Activated T-helper 17 cell treated with anti-CD3 and anti-CD28 coated beads, Interleukin-2, amount 50 U/mL, for 72 hours (primary cell): Measurements from ENCODE around the gene SIM2. TPM values are rescaled to one million over a fixed set of nuclear protein-coding genes. Genes with fewer than 3 reads are reported as not detected.

ENCODE experiments used
- ATAC-seq: fragments of 150-1000 bp; cut with Tn5 transposase; replicated peaks from 2 replicates; pipeline ENCODE4 v1.10.0; 2021; ENCODE audit warnings: mild to moderate bottlenecking, moderate library complexity
- H3K27ac Mint-ChIP-seq: one replicate; pipeline ENCODE4 v1.8.0; 2022; ENCODE audit warnings: mixed read lengths
- H3K27me3 Mint-ChIP-seq: one replicate; pipeline ENCODE4 v1.8.0; 2022; ENCODE audit warnings: mixed read lengths
- H3K36me3 Mint-ChIP-seq: one replicate; pipeline ENCODE4 v1.8.0; 2022; ENCODE audit warnings: low read depth, mild to moderate bottlenecking, mixed read lengths
- H3K4me1 Mint-ChIP-seq: one replicate; pipeline ENCODE4 v1.8.0; 2022; ENCODE audit warnings: mixed read lengths
- H3K4me3 Mint-ChIP-seq: one replicate; pipeline ENCODE4 v1.8.0; 2022; ENCODE audit warnings: mild to moderate bottlenecking, mixed read lengths
- H3K9me3 Mint-ChIP-seq: one replicate; pipeline ENCODE4 v1.8.0; 2022; ENCODE audit warnings: mixed read lengths
- total RNA-seq, 2 donors: library from RNA; stranded (reverse); gene quantifications; one replicate each; pipeline ENCODE4 v1.2.3, GENCODE V29; 2022

The SIM2 gene
- total RNA-seq, 2 donors from 2014 or later = 3.9 to 4.2 TPM

DNA sequence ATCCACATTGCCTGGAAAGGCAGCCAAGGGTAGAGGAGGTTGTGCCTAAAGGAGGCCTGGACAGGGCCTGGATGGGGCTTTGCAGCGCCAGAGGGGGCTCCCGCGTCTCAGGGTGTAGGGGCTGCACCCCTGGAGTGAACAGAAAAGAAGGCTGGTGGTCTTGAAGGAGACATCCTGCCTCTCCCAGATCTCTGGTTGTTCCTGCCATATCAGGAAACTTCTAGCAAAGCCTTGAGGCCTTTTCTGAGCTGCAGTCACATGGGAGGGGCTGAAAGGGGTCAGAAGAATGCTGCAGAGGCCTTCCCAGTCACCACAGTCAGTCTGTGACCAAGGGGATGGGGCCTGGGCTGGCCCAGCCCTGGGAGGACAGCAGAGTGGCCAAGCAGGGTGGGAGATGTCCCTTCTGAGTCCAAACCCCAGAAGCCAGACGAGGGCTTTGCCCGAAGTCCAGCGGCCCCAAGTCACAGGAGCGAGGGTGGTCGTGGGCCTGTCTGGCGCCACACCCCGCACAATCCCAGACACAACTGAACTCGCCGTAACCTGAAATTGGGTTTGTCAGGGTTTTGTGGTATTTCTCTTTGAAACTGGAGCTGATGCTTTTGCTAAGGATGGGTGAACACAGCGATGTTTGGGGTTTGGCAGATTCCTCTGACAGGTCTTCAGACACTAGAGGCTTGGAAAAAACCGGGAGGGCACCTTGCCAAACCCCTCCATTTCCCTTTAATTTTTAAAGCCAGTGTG, 29.6 kb downstream of the SIM2 start:
- Mint-ChIP-seq H3K9me3 (no peaks in the 10 kb centered on the region), H3K27me3 (peaks cover 7% of the 10 kb centered on the region), H3K27ac (no peak overlapping the region), H3K4me1 (no peaks in the 10 kb centered on the region), H3K4me3 (no peak overlapping the region), H3K36me3 (no peaks in the 10 kb centered on the region)
- ATAC-seq = no peak

DNA sequence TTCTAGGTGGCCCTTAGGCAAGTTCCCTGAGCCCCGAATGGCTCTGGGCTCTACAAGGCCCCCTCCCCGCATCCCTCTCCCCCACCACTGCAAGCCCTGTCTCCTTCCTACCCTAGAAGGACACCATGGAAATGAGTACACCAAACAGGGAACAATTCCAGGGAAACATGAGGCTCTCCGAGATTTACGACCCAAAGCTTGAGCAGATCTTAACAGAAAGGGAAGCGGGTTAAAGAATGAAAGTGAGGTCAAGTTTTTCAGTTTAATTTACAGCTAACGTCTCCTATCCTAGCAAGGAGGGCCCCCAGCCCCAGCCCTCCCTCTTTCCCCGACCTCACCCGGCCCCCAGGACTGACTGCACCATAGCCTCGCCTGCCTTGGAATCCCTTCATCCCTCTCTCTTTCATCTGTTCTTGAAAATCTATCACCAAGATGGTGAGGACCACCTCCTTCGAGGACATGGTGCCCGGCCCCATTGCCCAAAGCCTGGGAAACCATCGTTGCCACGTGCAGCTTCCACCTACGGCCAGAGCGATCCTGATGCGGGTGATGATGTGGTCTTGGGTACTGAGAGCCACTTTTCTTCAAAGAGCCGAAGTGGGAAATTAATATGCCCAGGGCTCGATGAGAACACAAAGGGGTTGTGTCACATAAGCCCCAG, 30.5 kb downstream of the SIM2 start:
- Mint-ChIP-seq H3K36me3 (no peaks in the 10 kb centered on the region), H3K27ac (no peak overlapping the region)
- no peak for ATAC-seq

DNA sequence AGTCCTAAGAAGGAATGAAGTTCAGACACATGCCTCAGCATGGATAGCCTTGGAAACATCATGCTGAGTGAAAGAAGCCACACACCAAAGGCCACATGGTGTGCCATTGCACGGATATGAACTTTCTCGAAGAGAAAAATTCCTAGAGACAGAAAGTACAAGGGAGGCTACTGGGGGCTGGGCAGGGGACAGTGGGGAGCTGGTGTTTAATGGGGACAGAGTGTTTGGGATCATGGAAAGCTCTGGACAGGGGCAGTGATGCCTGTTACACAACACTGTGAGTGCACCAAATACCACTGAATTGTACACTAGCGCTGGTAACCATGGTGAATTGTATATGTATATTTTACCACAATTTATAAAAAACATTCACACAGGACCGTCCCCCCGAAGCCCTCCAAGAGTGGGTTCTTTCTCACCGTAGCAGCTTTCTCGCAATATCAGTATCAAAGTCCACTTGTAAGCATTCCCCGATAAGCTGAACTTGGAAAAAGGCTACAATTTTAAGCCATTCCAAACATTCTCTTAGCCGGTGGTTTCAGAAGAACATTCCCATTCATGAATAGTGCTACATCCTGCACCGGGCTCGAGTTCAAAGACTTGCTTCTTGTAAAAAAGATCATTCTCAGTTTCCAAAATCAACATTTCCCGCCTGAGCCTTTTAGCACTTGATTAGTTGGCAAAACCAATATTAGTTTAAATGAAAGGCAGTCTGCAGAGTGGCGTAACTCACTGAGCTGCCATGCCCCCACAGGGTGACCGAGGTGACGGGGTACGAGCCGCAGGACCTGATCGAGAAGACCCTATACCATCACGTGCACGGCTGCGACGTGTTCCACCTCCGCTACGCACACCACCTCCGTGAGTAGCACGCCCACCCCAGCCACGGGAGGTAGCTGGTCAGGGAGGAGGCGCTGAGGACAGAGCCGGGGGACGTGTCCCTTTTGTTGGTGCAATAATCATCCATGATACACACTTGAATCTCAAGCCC, 31.7 kb downstream of the SIM2 start:
- Mint-ChIP-seq H3K4me3 (no peak overlapping the region), H3K4me1 (no peaks in the 10 kb centered on the region), H3K36me3 (no peaks in the 10 kb centered on the region), H3K9me3 (no peaks in the 10 kb centered on the region), H3K27ac (no peak overlapping the region), H3K27me3 (peaks cover 11% of the 10 kb centered on the region)
- ATAC-seq = no peak

More for the DNA sequence above, 30.5 kb downstream of the SIM2 start:
- Mint-ChIP-seq H3K4me3 (no peak overlapping the region), H3K4me1 (no peaks in the 10 kb centered on the region), H3K9me3 (no peaks in the 10 kb centered on the region), H3K27me3 (peaks cover 7% of the 10 kb centered on the region)

DNA sequence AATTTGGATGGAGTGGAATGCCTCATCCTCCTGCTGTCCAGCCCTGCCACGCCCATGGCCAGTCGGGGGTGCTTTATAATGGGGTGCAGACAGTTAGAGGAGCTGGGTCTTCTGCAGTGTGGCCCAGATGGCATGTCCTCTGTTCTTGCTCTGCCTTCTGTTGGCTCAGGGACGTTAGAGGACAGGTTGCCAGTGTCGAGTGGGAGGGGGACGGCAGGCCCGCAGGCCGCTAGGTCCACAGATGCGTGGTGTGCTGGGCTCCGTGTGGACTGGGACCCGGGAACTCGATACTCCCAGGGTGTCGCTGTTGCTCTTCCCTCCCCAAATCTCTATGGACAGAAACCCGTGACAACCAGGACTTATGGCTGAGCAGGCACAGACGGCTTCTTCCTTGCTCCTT, 33.3 kb downstream of the SIM2 start:
- H3K9me3 Mint-ChIP-seq = no peaks in the 10 kb centered on the region
- no peak overlapping the region for H3K27ac Mint-ChIP-seq
- ATAC-seq = no peak
- H3K4me3 Mint-ChIP-seq = no peak overlapping the region
- no peaks in the 10 kb centered on the region for H3K36me3 Mint-ChIP-seq
- no peaks in the 10 kb centered on the region for H3K4me1 Mint-ChIP-seq
- H3K27me3 Mint-ChIP-seq = peaks cover 11% of the 10 kb centered on the region

DNA sequence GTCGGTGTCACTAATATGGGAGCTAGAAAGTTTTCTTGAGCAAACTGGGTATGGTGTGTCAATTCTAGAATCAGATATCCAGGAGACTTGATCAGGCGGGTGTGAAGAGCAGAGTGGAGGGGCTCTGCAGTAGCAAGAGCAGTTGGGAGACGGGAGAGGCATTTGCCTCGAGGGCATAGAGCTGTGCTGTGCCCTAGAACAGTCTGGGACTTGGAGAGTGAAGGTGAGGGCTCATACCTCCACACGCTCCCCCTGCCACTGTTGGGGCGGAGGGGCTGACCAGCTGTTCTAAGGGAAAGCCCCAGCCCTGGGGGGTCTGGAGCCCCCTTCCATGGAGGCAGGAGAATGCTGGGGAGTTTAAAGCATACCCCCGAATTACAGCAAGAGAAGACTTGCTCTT, 33.8 kb downstream of the SIM2 start:
- H3K4me3 Mint-ChIP-seq = no peak overlapping the region

DNA sequence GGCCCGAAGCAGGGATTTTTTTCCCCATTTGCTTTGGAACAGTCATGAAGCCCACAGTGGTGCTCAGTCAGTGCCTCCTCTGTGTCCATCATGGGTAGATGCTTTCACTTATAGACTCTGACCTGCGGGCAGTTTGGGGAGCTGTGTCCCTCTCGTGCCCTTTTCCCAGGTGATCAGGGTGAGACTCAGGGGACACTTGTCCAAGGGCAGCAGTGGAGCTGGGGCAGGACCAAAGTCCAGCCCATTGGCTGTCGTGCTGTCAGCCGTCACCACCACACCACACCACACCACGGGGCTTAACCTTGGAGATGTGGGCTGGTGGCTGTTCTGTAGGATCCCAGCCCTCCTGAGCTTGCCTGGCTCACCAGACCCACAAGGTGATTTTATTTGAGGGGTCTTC, 34.9 kb downstream of the SIM2 start:
- Mint-ChIP-seq H3K27ac (no peak overlapping the region), H3K4me1 (no peaks in the 10 kb centered on the region), H3K27me3 (peaks cover 11% of the 10 kb centered on the region), H3K36me3 (no peaks in the 10 kb centered on the region), H3K4me3 (no peak overlapping the region), H3K9me3 (no peaks in the 10 kb centered on the region)
- ATAC-seq = no peak

More for the DNA sequence above, 33.8 kb downstream of the SIM2 start:
- no peak for ATAC-seq
- Mint-ChIP-seq H3K27ac (no peak overlapping the region), H3K4me1 (no peaks in the 10 kb centered on the region), H3K9me3 (no peaks in the 10 kb centered on the region), H3K27me3 (peaks cover 11% of the 10 kb centered on the region), H3K36me3 (no peaks in the 10 kb centered on the region)

DNA sequence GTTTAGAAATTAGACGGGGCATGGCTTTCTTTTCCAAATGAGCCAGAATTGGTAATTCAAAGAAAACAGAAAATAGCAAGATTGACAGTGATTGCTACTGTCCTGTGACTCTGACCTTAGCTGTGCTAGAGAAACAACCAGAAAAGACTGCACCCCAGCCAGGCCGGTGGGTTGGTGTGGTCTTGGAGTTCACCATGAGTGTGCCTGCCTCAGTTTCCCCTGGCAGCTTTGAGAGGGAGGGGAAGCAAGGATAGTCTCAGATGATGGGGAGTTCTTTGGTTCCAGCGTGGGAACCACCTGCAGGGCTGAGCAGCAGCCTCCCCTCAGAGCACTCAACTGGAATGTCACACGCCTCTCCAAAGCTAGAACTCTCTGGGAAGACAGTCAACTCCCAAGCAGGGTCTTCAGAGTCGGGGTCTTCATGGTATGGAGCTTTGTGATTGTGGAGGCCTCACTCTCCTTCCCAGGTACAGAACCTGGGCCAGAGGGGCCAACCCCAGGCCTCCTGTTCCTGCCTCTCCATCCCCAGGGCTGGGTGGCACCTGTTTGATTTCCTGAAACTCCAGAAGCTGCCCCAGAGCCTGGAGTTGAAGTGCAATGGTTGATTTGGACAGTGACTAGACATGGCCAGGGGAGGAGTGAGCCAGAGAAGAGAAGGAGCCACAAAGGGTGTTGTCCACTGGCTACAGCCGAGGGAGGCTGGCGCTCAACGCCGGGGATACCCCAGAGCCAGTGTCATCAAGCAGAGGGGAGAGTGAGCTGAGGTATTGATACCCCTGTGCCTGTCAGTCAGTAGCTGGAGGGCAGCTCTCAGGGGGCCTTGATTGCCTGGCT, 35.7 kb downstream of the SIM2 start:
- H3K9me3 Mint-ChIP-seq = no peaks in the 10 kb centered on the region
- peaks cover 11% of the 10 kb centered on the region for H3K27me3 Mint-ChIP-seq
- H3K27ac Mint-ChIP-seq = no peak overlapping the region
- ATAC-seq = no peak
- no peaks in the 10 kb centered on the region for H3K4me1 Mint-ChIP-seq
- no peaks in the 10 kb centered on the region for H3K36me3 Mint-ChIP-seq
- H3K4me3 Mint-ChIP-seq = no peak overlapping the region

DNA sequence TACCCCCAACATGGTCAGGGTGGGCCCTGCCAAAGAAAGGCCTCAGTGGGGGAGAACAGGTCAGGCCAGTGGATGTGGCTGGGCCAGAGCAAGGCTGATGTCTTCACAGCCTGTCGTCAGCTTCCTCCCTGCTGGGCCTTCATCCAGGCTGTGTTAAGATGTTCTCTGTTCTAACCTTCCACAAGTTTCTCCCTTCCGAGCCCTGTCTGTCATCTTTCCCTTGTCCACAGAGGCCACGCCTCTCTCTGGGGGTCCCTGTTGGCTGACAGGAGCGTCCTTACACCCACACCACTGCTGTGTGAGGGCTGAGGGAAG, 36.2 kb downstream of the SIM2 start:
- Mint-ChIP-seq H3K36me3 (no peaks in the 10 kb centered on the region), H3K4me1 (no peaks in the 10 kb centered on the region), H3K27ac (no peak overlapping the region), H3K9me3 (no peaks in the 10 kb centered on the region), H3K27me3 (peaks cover 11% of the 10 kb centered on the region), H3K4me3 (no peak overlapping the region)
- no peak for ATAC-seq

DNA sequence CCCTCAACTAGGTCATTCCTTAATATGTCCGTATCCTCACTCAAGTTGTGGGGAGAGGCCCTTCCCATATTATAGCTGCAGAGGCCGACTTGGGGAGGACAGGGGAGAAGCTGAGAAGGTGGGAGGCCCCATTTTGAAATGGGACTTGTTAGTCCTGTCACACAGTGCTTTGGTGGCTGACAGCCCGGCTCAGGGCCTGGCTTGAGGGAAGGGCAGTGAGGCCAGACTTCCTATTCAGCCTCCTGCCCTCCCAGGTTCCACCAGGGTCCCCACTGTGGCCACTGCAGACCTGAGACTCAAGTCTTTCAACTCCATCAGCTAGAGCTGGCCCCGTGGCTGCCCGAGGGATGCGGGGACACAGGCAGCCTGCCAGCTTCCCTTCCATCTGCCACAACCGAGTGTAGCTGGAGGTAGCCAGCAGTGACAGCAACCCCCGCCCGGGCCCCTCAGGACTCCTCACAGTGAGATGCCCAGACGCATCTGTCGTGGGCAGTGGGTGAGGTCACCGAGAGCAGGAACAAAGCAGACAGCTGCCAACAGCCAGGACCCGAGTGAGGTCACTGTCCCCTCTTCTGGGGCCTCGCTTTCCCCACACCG, 36.9 kb downstream of the SIM2 start:
- H3K27ac Mint-ChIP-seq = no peak overlapping the region
- H3K4me1 Mint-ChIP-seq = no peaks in the 10 kb centered on the region
- no peak overlapping the region for H3K4me3 Mint-ChIP-seq
- no peaks in the 10 kb centered on the region for H3K9me3 Mint-ChIP-seq
- H3K27me3 Mint-ChIP-seq = peaks cover 11% of the 10 kb centered on the region
- no peak for ATAC-seq
- H3K36me3 Mint-ChIP-seq = no peaks in the 10 kb centered on the region

DNA sequence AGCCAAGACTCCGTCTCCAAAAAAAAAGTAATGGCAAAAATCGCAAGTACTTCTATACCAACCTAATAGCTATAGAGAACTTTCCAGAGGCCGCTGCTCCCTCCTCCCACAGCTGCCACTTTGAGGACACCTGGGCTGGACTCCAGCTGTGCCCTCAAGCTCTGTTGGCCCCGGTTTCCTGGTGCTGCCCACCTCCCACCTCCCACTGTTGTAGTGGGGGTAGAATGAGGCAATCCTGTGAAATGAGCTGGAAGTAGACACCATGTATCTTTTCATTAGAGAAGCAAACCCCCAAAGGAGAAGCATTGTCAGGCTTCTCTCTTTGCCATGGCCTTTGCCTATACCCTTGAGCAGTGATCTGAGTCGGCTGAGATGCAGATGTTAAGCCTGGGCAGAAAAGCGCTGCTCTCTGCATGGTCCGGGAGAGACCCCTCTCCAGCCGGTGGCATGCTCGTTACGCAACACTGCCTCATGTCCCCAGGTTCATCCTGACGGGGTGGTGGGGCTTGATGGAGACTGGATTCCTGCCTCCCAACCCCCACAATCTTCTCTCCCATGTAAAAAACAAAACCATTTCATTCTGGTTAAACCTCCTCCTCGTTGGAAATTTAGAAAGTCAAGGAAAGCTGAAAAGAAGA, 39.7 kb downstream of the SIM2 start:
- Mint-ChIP-seq H3K27ac (no peak overlapping the region), H3K4me1 (no peaks in the 10 kb centered on the region), H3K9me3 (no peaks in the 10 kb centered on the region), H3K4me3 (no peak overlapping the region), H3K27me3 (peaks cover 8% of the 10 kb centered on the region), H3K36me3 (no peaks in the 10 kb centered on the region)
- ATAC-seq = no peak

DNA sequence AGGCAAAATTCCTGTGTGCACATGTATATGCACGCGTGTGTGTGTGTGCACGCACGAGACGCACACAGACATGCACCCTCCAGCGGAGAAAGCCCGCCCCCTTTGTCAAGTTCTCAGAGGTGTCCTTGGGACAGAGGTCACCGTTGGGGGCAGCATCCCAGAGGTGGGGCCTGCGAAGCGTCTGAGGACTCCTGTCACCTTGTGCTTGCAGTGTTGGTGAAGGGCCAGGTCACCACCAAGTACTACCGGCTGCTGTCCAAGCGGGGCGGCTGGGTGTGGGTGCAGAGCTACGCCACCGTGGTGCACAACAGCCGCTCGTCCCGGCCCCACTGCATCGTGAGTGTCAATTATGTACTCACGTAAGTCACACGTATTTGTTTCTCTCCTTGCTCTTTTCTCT, 42.6 kb downstream of the SIM2 start:
- no peak overlapping the region for H3K4me3 Mint-ChIP-seq
- H3K9me3 Mint-ChIP-seq = no peaks in the 10 kb centered on the region
- peaks cover under 1% of the 10 kb centered on the region for H3K36me3 Mint-ChIP-seq
- ATAC-seq = no peak
- no peak overlapping the region for H3K27ac Mint-ChIP-seq
- peaks cover 12% of the 10 kb centered on the region for H3K27me3 Mint-ChIP-seq
- H3K4me1 Mint-ChIP-seq = no peaks in the 10 kb centered on the region

DNA sequence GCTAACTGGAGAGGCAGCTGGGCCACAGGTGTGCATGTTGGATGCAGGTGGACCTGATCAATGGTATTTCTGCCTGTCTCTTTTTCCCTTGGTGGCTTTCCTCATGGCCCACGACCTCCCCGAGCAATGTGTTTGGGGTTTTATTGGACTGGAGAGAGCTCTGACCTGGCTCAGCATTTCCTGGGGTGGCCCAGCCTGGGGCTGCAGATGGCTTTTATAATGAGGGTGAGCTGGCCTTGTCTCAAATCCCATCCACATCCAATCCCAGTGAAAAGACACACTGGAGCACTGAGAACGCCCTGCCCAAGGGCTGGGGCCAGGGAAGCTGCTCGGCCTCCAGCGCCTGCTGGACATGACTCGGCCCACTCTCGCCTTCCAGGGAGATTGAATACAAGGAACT, 44.1 kb downstream of the SIM2 start:
- H3K27me3 Mint-ChIP-seq = peaks cover 20% of the 10 kb centered on the region
- H3K36me3 Mint-ChIP-seq = peaks cover 8% of the 10 kb centered on the region
- no peaks in the 10 kb centered on the region for H3K4me1 Mint-ChIP-seq
- H3K9me3 Mint-ChIP-seq = no peaks in the 10 kb centered on the region
- no peak for ATAC-seq
- H3K4me3 Mint-ChIP-seq = no peak overlapping the region
- no peak overlapping the region for H3K27ac Mint-ChIP-seq

DNA sequence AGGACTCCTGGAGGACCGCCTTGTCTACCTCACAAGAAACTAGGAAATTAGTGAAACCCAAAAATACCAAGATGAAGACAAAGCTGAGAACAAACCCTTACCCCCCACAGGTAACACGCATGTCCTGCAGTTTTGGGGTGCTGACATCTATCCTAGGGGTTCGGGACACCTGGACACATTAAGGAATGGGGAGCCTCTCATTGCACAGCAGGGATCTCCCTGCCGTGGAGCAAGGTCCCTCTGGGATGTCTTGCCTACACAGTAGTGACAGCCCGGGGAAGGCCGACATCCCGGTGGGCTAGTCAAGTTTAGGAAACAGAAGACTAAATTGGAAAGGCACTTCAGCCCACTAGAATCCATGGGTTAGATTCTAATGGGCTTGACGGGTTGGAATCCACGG, 44.5 kb downstream of the SIM2 start:
- no peak for ATAC-seq
- peaks cover 1% of the 10 kb centered on the region for H3K4me1 Mint-ChIP-seq
- peaks cover 9% of the 10 kb centered on the region for H3K36me3 Mint-ChIP-seq
- no peak overlapping the region for H3K4me3 Mint-ChIP-seq
- no peak overlapping the region for H3K27ac Mint-ChIP-seq
- H3K27me3 Mint-ChIP-seq = peaks cover 23% of the 10 kb centered on the region
- no peaks in the 10 kb centered on the region for H3K9me3 Mint-ChIP-seq
